Measurements from ENCODE around the gene TPPP.
"Not testable (repeated sequence)": the region's sequence is repeated elsewhere in the genome, so short reads cannot be mapped to it uniquely, and the experiment has no call there.

DNA sequence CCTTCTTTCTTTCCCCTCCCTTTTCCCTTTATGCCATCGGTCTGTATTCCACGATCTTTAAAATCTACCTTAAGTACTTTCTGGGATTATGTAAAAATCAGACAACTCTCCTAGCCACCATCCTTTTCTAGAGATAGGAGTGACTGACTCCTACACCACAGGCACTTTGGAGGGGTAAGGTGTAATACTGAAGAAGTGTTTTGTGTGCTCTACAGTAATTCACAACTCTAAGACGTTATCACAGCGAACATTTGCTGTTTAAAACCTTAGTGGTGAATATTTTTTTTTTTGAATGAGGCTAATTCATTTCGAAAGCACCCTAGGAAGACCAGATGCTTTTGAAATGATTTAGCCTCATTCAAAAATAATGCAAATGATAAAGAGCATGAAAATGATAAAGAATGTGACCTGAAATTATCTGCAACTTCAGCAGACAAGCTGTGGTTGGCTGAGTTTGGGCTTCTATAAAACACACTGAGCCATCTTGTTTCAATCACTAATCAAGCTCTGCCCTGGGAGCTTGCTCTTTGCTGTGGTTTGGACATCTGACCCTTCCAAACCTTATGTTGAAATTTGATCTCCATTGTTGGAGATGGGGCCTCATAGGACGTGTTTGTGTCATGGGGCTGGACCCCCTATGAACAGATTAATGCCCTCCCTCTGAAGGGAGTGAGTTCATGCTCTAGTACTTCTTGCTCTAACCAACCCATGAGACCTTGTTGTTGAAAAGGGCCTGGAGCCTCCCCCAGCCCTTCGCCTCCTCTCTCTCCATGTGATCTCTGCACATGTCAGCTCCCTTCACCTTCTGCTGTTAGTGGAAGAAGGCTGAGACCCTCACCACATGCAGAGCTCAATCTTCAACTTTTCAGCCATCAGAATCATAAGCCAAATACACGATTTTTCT is 21.3 kb upstream of the TPPP start:
- TF ChIP-seq FOXJ3 (CRISPR knock-in tag; IDR thresholded peaks at IDR 0.05; ENCODE audit: borderline replicate concordance); NFYB (CRISPR knock-in tag; conservative IDR thresholded peaks at IDR 0.05; ENCODE audit: low read depth); NR2C2 (CRISPR knock-in tag; IDR thresholded peaks at IDR 0.05); TCF7 (CRISPR knock-in tag; IDR thresholded peaks at IDR 0.05; ENCODE audit: low read depth): not testable (repeated sequence)
- TF ChIP-seq, protein P1, sequence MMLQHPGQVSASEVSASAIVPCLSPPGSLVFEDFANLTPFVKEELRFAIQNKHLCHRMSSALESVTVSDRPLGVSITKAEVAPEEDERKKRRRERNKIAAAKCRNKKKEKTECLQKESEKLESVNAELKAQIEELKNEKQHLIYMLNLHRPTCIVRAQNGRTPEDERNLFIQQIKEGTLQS (CRISPR knock-in tag; conservative IDR thresholded peaks at IDR 0.05), result not testable (repeated sequence)
- TF ChIP-seq, protein P2, sequence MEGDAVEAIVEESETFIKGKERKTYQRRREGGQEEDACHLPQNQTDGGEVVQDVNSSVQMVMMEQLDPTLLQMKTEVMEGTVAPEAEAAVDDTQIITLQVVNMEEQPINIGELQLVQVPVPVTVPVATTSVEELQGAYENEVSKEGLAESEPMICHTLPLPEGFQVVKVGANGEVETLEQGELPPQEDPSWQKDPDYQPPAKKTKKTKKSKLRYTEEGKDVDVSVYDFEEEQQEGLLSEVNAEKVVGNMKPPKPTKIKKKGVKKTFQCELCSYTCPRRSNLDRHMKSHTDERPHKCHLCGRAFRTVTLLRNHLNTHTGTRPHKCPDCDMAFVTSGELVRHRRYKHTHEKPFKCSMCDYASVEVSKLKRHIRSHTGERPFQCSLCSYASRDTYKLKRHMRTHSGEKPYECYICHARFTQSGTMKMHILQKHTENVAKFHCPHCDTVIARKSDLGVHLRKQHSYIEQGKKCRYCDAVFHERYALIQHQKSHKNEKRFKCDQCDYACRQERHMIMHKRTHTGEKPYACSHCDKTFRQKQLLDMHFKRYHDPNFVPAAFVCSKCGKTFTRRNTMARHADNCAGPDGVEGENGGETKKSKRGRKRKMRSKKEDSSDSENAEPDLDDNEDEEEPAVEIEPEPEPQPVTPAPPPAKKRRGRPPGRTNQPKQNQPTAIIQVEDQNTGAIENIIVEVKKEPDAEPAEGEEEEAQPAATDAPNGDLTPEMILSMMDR (IDR thresholded peaks at IDR 0.05), result not testable (repeated sequence)
- TF ChIP-seq, protein P3, sequence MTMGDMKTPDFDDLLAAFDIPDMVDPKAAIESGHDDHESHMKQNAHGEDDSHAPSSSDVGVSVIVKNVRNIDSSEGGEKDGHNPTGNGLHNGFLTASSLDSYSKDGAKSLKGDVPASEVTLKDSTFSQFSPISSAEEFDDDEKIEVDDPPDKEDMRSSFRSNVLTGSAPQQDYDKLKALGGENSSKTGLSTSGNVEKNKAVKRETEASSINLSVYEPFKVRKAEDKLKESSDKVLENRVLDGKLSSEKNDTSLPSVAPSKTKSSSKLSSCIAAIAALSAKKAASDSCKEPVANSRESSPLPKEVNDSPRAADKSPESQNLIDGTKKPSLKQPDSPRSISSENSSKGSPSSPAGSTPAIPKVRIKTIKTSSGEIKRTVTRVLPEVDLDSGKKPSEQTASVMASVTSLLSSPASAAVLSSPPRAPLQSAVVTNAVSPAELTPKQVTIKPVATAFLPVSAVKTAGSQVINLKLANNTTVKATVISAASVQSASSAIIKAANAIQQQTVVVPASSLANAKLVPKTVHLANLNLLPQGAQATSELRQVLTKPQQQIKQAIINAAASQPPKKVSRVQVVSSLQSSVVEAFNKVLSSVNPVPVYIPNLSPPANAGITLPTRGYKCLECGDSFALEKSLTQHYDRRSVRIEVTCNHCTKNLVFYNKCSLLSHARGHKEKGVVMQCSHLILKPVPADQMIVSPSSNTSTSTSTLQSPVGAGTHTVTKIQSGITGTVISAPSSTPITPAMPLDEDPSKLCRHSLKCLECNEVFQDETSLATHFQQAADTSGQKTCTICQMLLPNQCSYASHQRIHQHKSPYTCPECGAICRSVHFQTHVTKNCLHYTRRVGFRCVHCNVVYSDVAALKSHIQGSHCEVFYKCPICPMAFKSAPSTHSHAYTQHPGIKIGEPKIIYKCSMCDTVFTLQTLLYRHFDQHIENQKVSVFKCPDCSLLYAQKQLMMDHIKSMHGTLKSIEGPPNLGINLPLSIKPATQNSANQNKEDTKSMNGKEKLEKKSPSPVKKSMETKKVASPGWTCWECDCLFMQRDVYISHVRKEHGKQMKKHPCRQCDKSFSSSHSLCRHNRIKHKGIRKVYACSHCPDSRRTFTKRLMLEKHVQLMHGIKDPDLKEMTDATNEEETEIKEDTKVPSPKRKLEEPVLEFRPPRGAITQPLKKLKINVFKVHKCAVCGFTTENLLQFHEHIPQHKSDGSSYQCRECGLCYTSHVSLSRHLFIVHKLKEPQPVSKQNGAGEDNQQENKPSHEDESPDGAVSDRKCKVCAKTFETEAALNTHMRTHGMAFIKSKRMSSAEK (CRISPR knock-in tag; IDR thresholded peaks at IDR 0.05; ENCODE audit: borderline replicate concordance), result not testable (repeated sequence)
- TF ChIP-seq, protein P4, sequence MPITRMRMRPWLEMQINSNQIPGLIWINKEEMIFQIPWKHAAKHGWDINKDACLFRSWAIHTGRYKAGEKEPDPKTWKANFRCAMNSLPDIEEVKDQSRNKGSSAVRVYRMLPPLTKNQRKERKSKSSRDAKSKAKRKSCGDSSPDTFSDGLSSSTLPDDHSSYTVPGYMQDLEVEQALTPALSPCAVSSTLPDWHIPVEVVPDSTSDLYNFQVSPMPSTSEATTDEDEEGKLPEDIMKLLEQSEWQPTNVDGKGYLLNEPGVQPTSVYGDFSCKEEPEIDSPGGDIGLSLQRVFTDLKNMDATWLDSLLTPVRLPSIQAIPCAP (CRISPR knock-in tag; IDR thresholded peaks at IDR 0.05), result not testable (repeated sequence)
- TF ChIP-seq, protein P5, sequence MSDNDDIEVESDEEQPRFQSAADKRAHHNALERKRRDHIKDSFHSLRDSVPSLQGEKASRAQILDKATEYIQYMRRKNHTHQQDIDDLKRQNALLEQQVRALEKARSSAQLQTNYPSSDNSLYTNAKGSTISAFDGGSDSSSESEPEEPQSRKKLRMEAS (CRISPR knock-in tag; IDR thresholded peaks at IDR 0.05), result not testable (repeated sequence)
